Measurements from ENCODE around the gene RAPGEF4.
A peak's percentile ranks its signal among the peaks of the same experiment; 100 is the strongest.
"Not testable (repeated sequence)": the region's sequence is repeated elsewhere in the genome, so short reads cannot be mapped to it uniquely, and the experiment has no call there.

The RAPGEF4 gene

DNA sequence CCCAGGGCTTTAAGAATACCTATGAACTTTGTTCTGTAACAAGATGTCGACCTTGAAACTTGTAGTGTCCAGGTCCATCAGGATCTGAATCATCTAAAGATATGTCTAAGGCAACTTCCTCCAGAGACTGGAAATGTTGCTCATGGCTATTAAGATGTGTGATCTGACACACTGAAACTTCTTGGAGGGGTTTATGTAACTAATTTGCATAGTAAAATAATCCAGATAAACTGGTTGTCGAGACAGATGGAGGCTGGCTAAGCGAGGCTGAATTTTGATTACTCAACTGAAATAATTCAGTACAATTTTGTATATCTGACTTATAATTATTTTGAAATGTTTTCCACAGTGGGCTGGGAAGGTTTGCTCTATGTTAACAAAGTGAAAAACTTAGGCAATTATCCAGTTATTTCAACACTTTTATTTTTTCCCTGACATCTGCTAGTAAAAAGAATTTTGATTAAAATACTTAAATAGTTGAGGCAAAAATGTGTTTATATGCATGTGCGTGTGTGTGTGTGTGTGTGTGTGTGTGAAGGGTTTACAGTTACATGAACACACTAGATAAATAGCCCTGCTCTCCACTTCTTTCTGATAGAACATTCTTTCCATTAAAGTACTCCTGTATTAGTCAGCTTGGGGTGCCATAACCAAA is 328.6 kb downstream of the RAPGEF4 start:
- DNase-seq (ENCODE audit: low spot score): no peak

DNA sequence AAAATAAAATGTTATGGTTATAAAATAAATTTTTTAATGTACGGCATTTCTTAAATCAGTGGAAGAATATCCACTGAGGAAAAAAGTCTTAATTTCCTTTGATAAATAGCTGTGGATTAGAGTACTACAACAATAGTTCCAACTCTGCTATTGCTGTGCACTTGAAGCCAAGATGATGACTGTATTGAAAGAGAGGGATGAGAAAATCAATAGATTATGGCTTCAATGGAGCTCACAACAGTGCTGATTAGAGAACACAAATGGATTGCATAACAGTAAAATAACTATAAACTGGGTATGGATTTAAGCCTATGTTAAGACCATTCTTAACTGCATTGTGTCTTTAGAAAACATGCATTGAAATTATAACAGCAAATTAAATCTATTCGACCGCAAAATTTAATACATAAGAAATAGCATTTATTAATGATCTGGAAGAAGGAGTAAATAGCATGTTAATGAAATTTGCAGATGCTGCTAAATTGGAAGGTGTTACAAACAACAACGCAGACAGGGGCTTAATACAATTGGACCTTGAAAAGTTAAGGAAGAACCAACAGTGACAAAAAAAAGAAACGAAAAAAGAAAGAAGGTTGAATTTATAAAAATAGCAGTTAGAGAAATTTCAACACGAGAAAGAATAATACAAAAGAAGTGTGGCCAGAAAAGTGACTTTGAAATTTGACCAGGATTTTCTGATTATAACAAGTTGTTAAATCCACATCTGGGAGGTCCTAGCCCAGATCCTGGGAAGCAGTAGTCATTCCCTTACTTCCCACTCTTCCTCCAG is 331.4 kb downstream of the RAPGEF4 start:
- DNase-seq (ENCODE audit: low spot score): no peak

DNA sequence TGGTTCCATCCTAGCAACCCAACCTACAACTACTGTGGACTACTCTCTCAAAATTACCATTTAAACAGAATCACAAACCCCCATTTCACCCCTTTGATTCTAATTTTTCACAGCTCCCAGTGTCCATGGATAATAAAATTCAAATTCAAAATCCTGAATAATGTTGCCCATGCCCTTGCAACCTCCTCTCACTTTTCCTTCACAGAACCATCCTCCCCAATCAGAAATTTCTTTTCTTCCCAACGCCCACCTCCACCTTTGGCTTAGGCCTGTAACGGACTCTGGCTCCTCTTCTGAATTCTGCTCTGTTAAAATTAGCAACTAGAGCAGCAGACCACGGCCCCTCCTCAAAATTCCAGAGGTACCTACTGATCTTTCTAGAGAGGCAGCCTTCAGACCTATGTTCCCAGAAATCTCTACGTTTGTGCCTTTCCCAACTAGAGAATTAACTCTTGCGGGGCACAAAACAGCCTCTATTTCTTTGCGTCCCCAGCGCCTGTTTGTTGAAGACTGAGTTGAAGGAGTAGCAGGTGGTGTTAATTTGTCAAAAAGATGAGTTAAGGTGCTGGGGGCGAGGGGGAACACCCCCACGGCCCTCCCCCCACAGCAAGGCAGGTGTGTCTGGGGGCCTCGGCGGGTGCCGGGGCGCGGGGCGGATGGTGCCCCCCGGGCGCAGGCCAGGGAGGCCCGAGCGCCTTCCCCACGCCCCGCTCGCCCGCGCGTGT is 339.6 kb downstream of the RAPGEF4 start:
- no peak for DNase-seq (ENCODE audit: low spot score)

DNA sequence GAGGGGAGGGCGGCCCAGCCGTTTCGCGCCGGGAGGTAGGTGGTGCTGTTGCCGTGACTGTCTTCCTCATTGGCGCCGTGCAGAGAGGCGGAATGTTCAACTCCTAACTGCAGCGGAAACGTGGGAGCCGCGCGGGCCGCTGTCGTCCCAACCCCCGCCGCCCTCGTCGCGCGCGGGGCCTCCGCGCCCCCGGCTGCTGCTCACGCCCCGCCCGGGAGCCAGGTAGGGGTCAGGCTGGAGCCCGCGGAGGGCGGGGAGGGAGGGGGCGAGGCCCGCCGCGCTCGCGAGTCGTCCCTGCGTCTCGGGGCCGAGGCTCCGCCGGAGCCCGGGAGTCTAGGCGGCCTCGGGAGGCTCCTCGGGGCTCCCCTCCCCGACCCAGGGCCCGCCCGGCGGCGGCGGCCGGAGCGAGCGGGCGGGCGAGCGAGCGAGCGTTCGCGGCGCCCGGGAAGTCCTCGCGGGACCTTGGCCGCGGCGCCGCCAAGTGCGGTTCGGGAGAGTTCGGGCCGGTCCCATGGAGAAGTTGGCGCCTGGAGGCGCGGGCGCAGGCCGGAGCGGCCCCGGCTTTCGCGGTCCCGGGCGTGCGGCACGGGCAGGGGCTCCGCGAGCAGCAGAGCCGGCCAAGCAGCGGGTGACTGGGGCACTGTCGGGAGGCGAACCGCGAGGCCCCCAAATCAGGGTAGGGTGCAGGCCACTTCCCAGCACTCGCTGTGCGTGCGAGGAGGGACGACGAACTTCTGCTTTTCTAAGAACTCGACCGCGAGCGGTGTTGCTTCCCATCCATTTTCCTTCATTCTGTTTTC is 340.3 kb downstream of the RAPGEF4 start, which contains the start of gene MAP3K20:
Gene MAP3K20, plus strand, starts transcription at position 66 of the 800 bp plus-strand sequence. CDS start 15,186 bp downstream, outside the sequence.
- peak; percentile 83 for DNase-seq (ENCODE audit: low spot score)

DNA sequence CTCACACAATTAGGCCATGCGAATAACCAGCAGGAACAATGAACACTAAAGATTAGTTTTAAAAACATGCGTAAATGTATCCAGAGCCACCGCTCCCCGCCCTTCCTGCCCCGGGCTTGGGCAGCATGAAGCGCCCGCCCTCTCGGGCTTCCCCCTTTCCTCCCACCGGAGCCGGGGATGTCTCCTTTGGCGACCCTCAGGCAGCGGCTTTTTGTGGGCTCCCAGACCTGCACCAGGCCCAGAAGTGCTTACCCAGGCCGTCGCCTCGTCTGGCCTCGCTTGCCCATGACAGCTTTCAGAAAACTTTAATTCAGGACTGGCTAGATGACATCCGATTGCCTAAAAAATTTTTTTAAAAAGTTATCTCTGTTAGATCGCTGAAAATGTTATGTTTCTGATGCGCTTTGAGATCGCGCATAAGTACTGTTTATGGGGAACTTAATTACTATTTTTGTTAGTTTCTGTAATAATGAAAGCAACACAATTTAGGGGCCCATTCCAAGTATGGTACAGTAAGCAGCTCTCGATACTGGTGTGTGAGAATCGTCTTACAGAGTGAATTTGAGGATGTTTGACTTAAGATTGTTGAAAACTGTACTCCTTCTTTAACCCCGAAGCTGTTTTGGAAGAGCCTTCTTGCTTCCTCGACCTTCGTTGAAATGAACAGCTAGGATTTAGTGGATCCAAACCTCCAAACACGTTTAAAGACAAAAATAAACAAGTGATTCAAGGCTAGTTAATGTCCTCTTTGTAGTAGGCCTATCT is 341.1 kb downstream of the RAPGEF4 start:
- DNase-seq (ENCODE audit: low spot score): no peak

DNA sequence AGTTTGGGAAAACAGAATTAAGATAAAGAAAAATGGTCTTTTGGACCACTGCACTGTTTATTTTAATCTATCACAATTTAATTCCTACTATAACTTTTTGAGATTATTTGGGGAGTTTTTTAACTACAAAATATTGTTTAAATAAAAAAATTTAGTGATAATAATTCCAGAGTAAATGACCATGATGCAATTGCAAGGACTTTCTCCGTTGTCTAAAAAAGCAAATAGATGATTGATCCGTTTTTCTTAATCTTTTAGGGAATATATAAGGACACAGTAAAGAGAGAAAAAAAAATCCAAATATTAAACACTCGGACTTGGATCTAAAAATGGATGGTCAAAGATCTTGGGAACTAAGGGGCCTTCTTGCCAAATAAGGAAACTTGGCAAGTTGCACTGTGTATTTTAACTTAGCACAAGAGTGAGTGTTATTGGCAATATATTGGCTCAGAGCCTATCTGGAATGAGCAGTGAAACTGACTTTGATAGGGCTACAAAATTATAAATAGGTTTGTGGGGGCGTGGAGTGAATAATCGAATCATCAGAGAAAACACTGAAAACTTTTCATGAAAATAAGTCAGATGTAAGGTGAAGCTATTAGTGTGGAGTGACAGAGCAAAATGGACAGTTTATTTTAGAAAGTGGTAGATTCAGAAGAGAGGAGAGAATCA is 342.0 kb downstream of the RAPGEF4 start:
- DNase-seq (ENCODE audit: low spot score): no peak

DNA sequence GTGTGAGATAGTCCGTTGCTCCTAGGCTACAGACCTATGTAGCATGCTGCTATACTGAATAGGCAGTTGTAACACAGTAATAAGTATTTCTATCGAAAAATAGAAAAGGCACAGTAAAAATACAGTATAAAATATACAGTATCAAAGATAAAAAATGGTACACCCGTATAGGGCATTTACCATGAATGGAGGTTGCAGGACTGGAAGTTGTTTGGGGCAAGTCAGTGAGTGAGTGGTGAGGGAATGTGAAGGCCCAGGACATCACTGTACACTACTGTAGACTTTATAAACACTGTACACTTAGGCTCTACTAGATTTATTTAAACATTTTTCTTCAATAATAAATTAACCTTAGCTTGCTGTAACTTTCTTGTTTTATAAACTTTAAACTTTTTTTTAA is 343.5 kb downstream of the RAPGEF4 start:
- DNase-seq (ENCODE audit: low spot score): no peak

DNA sequence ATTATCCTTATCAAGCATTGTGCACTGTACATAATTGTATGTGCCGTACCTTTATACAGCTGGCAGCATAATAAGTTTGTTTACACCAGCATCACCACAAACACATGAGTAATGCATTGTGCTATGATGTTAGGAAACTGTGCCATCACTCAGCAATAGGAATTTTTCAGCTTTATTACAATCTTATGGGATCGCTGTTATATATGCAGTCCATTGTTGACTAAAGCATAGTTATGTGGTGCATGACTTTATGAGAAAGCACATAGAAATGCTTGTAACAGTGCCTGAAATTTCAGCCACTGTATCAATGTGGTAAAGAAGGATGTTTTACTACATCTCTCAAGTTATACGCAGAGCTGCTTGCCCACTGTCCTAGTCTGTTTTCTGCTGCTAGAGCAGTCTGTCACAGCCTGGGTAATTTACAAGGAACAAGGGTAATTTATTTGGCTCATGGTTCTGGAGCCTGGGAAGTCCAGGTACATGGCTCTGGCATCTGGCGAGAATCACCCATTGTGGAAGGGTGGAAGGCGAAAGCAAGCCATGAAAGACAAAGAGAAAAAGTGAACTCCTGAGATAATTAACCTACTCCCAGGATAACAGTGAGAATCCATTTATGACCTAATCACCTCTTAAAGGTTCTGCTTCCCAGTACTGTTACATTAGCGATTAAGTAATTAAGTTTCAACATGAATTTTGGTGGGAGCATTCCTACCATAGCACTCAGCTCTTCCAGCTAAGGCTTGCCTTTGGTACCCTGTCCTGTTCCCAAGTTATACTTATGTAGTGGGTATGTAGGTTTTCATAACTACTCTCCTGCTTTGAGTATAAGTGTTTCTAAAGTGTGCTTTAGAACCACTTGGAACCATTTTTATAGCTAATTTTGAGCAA is 344.6 kb downstream of the RAPGEF4 start:
- DNase-seq (ENCODE audit: low spot score): no peak

DNA sequence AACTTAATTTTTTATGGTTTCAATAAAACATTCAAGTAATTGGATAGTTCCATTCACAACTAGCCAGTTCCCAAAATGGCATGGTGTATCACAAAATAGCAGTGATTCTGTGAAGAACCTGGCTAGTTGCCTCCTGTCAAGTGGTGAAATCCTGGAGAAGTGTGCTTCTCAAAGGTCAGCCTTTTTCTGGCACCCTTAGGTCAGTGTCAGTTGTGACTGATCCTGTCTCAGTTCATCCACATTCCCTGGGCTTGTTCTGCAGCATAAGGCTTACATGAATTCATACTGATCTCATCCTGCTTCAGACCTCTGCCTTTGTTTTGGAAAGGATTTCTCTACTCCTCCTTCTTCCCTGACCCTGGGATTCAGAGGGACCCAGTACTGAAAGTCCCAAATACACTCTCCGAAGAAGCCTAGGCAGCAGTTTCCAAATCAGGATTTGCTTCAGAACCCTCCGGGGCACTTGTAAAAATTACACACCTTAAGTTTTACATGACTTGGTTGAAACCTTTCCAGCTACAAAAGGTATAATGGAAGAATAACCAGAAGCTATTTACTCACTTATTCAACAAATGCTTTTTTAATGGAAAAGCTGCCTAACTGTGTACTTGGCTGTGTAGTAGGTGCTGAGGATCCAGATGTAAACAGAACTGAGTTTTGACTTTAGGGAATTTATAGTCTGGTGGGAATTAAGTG is 351.0 kb downstream of the RAPGEF4 start:
- DNase-seq (ENCODE audit: low spot score): no peak

DNA sequence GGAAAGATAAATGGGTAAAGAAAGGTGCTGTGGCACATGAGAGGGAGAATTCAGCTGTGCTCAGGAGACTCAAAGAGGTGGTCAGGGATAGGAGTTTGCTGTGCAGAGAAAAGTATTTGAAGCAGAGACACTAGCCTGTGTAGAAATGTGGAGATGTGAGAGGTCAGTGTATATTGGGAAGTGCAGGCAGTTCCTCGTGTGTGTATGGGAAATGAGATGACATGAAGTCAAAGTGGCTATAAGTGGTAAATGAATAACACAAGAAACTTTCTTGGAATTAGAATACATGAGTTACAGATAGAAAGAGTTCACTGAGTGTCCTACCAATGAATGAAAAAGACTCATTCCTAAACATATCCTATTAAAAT is 351.6 kb downstream of the RAPGEF4 start:
- no peak for DNase-seq (ENCODE audit: low spot score)

DNA sequence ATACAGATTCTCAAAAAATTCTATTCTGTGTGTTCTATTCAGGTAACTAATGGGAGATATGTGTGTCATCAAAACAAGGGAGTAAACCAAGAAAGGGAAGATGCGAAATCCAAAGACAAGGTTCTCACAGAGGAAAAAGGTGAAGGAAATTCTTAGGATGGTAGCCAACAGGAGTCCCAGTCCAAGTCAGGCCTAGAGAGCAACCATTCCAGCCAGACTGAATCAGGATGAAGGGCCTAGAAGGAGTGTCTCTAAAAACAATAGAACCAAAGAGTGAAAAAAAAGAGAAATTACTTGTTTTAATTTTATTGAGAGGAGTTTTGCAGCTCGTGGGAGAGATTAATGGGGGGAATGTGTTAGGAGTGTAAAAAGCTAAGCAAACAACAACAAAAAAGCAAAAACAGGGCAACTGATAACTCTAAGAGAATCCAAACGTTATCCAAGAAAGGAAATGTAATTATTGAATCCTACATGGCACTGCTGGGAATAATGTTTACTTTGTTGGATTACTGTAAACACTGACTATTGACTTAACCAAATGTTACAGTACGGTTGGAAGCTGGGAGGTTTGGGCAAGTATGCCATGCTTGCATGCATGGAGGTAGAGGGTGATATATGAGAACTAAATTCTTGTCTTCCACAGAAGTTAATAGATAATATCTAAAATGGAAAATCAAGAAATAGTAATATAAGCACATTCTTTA is 352.3 kb downstream of the RAPGEF4 start:
- no peak for DNase-seq (ENCODE audit: low spot score)

DNA sequence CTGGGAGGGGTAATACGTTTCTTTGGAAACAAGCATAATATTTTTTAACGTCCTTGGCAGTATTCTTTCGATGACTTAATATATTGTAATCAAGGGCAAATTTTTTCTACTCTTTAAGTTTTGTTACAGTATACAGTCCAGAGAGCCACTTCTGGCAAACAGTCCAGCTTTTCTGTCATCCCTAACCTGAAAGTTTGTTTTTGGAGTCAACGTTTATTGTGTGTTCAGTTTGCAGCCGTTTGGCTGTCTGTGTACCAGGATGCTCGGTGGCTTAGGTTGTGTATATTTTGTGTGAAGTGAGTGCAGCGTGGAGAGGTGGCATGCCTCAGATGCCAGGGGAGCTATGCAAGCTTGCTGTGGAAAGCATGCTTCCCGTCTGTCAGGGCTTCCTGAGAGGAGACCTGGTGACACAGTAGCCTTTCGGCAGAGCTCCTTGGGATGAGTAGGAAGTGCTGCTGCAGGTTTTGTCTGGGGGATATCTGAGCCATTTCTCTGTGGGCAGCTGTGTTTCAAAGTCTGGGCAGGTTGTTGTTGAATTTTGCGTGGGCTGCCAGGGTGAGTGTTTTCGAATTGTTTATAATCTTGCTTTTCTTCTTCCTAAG is 354.7 kb downstream of the RAPGEF4 start:
- no peak for DNase-seq (ENCODE audit: low spot score)

DNA sequence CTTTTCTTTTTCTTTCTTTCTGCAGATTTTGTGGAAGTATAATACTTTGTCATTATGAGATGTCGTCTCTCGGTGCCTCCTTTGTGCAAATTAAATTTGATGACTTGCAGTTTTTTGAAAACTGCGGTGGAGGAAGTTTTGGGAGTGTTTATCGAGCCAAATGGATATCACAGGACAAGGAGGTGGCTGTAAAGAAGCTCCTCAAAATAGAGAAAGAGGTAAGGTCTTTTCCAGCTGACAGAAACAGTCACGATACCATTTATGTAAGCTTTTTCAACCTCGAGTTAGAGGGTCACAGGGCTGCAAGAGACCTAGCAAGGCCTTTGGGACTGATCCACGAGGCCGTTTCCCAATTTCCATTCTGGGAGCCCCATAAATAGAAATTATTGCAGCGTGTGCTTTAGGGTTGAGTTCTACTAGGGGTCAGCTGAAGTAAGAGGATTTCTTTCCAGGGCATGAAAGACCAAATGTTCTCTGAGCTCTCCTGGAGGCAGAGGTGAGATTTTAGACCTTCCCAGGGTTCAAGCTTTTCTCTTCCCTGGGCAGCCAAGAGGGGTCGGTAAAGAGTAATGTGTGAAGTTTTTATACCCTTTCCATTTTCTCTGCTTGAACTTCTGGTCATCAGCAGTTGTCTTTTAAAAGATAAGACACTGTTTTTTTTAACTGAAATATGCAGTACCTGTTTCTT is 355.5 kb downstream of the RAPGEF4 start:
- no peak for DNase-seq (ENCODE audit: low spot score)

DNA sequence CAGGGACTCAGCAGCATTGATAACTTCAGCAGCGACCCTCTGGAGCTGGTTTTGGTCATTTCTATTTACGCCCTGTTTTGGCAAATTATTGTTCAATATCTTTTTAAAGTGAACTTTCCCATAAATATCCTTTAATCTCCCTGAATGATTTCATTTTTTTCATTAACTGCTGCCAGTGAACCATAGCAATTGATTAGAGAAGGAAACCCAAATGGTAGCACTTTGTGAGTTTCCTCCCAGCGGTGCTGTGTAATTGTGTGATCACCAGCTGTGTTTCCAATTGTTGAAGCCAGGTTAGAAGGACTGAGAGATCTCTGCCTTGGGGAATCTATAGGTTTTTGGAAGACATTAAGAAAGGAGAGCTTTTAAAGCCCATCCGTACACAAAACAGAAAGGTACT is 356.3 kb downstream of the RAPGEF4 start:
- no peak for DNase-seq (ENCODE audit: low spot score)

DNA sequence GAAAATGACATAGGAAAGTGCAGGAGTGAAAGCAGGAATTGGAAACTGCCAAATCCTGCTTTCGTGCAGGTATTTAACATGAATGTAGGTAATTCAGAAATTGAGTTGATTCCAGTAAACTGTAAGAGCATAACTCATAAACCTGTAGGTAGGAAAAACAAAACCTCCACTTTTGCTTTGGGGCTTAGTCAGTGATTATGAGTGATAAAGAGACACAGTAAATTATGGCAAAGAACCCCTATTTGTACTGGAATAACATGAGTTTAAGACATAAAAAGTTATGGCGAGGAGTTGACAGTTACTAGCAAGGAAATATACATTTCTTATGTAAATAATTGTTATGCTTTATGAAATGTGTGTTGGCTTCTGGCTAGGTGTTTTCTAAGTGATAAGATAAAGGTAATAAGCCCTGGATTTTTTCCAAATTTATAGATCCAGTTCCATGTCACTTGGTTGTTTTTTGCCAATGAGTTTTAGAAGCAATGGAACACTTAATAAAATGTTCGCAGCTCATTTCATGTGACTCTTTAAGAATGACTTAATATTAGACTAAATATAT is 357.3 kb downstream of the RAPGEF4 start:
- no peak for DNase-seq (ENCODE audit: low spot score)

DNA sequence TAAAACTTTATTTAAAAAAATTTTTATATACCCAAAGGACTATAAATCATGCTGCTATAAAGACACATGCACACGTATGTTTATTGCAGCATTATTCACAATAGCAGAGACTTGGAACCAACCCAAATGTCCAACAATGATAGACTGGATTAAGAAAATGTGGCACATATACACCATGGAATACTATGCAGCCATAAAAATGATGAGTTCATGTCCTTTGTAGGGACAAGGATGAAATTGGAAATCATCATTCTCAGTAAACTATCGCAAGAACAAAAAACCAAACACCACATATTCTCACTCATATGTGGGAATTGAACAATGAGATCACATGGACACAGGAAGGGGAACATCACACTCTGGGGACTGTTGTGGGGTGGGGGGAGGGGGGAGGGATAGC is 358.0 kb downstream of the RAPGEF4 start:
- not testable (repeated sequence) for DNase-seq (ENCODE audit: low spot score)

DNA sequence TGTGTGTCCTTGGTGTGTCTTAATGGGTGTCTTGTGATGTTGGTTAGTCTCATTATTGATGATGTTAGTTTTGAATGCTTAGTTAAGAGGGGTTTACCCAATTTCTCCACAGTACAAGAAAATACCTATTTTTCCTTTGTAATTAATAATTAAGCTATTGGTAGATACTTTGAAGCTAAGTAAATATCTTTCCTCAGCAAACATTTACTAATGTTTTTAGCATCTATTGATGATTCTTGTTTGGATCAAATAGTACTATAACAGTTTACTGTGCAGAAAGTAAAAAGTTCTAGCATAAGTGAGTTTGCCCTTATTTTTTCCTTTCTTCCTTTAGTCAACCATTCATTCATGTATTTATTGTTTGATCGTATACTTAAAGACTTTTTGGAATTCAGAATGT is 359.1 kb downstream of the RAPGEF4 start:
- no peak for DNase-seq (ENCODE audit: low spot score)

All from left forelimb (tissue), 1 donor.